ENCODE measurements around the gene PGBD2. TPM values are rescaled to one million over a fixed set of nuclear protein-coding genes. Genes with fewer than 3 reads are reported as not detected.

PGBD2 gene
- total and polyA plus RNA-seq, 9 of the 15 experiments (the other 6 are each of a cell fraction or from before 2014, with no cell fraction given) = 11.9 to 21.8 (median 14.7) TPM

DNA sequence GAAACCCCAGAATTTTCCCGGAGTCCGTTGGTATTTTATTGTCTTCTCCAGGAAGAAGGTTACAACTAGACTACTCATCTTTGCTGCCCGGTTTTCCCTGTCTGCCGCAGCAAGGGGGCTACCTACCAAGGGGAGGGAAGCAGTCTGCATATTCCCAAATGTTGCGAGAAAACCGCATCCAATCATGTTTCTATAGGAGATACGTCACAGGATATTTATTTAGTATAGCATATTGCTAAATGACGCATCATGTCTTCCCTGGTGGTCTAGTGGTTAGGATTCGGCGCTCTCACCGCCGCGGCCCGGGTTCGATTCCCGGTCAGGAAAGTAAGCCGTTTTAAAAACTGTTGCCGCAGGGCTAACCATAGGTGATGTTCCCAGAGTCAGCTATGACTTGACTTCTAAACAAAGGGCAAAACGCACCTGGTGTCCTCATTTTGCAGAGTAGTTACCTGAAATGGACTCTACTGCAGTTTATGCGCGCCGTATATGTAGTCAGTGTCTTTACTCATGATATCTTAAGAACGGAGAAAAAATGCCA is 32.0 kb upstream of the PGBD2 start (continued):
- TF ChIP-seq, protein P1, sequence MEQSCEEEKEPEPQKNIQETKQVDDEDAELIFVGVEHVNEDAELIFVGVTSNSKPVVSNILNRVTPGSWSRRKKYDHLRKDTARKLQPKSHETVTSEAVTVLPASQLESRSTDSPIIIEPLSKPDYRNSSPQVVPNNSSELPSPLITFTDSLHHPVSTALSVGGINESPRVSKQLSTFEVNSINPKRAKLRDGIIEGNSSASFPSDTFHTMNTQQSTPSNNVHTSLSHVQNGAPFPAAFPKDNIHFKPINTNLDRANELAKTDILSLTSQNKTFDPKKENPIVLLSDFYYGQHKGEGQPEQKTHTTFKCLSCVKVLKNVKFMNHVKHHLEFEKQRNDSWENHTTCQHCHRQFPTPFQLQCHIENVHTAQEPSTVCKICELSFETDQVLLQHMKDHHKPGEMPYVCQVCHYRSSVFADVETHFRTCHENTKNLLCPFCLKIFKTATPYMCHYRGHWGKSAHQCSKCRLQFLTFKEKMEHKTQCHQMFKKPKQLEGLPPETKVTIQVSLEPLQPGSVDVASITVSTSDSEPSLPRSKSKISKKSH (CRISPR knock-in tag; IDR thresholded peaks at IDR 0.05) = no peak
- TF ChIP-seq CREBBP (IDR thresholded peaks at IDR 0.05; ENCODE audit: low read depth, low read length) (no peak), PRPF4 (IDR thresholded peaks at IDR 0.05; ENCODE audit: insufficient read depth, low read depth, low read length, poor library complexity, severe bottlenecking) (no peak), PHF21A (IDR thresholded peaks at IDR 0.05; ENCODE audit: borderline replicate concordance, low read depth) (0 out of 2 replicates have a peak, but pooled peaks have one; percentile 58), HMG20B (CRISPR knock-in tag; IDR thresholded peaks at IDR 0.05) (no peak), FIP1L1 (IDR thresholded peaks at IDR 0.05; ENCODE audit: low read depth, low read length, poor library complexity, severe bottlenecking) (no peak), JUNB (CRISPR knock-in tag; conservative IDR thresholded peaks at IDR 0.05) (no peak), SREBF2 (CRISPR knock-in tag; IDR thresholded peaks at IDR 0.05) (no peak), ILF3 (IDR thresholded peaks at IDR 0.05; ENCODE audit: borderline replicate concordance) (no peak; the same call in 1 of the 2 replicates), LEF1 (IDR thresholded peaks at IDR 0.05) (no peak), ZEB2 (IDR thresholded peaks at IDR 0.05) (peak; percentile 68), C11orf30 (IDR thresholded peaks at IDR 0.05; ENCODE audit: low read depth) (no peak; the same call in 1 of the 2 replicates), GATAD2A (IDR thresholded peaks at IDR 0.05) (no peak), YY1 (IDR thresholded peaks at IDR 0.05; ENCODE audit: borderline replicate concordance in 1 of 3, control insufficient read depth in 1 of 3, extremely low read depth in 1 of 3, insufficient read depth in 3 of 3, insufficient read length in 1 of 3, insufficient replicate concordance in 2 of 3, low read depth in 1 of 3, low read length in 2 of 3) (peak in 1 of 3 experiments; percentile 26), RBM39 (optimal IDR thresholded peaks at IDR 0.05; ENCODE audit: low read depth, low read length) (no peak), PRMT5 (CRISPR knock-in tag; IDR thresholded peaks at IDR 0.05) (no peak)
- TF ChIP-seq, protein P2, sequence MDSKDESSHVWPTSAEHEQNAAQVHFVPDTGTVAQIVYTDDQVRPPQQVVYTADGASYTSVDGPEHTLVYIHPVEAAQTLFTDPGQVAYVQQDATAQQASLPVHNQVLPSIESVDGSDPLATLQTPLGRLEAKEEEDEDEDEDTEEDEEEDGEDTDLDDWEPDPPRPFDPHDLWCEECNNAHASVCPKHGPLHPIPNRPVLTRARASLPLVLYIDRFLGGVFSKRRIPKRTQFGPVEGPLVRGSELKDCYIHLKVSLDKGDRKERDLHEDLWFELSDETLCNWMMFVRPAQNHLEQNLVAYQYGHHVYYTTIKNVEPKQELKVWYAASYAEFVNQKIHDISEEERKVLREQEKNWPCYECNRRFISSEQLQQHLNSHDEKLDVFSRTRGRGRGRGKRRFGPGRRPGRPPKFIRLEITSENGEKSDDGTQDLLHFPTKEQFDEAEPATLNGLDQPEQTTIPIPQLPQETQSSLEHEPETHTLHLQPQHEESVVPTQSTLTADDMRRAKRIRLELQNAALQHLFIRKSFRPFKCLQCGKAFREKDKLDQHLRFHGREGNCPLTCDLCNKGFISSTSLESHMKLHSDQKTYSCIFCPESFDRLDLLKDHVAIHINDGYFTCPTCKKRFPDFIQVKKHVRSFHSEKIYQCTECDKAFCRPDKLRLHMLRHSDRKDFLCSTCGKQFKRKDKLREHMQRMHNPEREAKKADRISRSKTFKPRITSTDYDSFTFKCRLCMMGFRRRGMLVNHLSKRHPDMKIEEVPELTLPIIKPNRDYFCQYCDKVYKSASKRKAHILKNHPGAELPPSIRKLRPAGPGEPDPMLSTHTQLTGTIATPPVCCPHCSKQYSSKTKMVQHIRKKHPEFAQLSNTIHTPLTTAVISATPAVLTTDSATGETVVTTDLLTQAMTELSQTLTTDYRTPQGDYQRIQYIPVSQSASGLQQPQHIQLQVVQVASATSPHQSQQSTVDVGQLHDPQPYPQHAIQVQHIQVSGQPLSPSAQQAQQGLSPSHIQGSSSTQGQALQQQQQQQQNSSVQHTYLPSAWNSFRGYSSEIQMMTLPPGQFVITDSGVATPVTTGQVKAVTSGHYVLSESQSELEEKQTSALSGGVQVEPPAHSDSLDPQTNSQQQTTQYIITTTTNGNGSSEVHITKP (IDR thresholded peaks at IDR 0.05; ENCODE audit: partially characterized antibody) = peak; percentile 41
- TF ChIP-seq, protein P3, sequence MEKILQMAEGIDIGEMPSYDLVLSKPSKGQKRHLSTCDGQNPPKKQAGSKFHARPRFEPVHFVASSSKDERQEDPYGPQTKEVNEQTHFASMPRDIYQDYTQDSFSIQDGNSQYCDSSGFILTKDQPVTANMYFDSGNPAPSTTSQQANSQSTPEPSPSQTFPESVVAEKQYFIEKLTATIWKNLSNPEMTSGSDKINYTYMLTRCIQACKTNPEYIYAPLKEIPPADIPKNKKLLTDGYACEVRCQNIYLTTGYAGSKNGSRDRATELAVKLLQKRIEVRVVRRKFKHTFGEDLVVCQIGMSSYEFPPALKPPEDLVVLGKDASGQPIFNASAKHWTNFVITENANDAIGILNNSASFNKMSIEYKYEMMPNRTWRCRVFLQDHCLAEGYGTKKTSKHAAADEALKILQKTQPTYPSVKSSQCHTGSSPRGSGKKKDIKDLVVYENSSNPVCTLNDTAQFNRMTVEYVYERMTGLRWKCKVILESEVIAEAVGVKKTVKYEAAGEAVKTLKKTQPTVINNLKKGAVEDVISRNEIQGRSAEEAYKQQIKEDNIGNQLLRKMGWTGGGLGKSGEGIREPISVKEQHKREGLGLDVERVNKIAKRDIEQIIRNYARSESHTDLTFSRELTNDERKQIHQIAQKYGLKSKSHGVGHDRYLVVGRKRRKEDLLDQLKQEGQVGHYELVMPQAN (IDR thresholded peaks at IDR 0.05; ENCODE audit: borderline replicate concordance) = no peak
- TF ChIP-seq, protein P4, sequence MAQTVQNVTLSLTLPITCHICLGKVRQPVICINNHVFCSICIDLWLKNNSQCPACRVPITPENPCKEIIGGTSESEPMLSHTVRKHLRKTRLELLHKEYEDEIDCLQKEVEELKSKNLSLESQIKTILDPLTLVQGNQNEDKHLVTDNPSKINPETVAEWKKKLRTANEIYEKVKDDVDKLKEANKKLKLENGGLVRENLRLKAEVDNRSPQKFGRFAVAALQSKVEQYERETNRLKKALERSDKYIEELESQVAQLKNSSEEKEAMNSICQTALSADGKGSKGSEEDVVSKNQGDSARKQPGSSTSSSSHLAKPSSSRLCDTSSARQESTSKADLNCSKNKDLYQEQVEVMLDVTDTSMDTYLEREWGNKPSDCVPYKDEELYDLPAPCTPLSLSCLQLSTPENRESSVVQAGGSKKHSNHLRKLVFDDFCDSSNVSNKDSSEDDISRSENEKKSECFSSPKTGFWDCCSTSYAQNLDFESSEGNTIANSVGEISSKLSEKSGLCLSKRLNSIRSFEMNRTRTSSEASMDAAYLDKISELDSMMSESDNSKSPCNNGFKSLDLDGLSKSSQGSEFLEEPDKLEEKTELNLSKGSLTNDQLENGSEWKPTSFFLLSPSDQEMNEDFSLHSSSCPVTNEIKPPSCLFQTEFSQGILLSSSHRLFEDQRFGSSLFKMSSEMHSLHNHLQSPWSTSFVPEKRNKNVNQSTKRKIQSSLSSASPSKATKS (CRISPR knock-in tag; IDR thresholded peaks at IDR 0.05) = no peak
